GM18511 (cell line): ENCODE data around the gene MFN2.

Experiments used
- ATAC-seq: cut with Tn5 transposase; IDR thresholded peaks from one replicate; pipeline ENCODE4 v1.9.1; 2021; ENCODE audit warnings: mild to moderate bottlenecking, moderate library complexity; ENCODE audit not compliant: unreplicated experiment

Gene MFN2

GRCh38 chr1:11957897-11958296 is 22.3 kb upstream of the MFN2 start:
- no peak for ATAC-seq

- no peak for ATAC-seq
Measured at GRCh38 chr1:11960276-11960675, 20.0 kb upstream of the MFN2 start.

GRCh38 chr1:11960715-11961114 is 19.5 kb upstream of the MFN2 start:
- ATAC-seq = no peak

GRCh38 chr1:11961230-11961629 is 19.0 kb upstream of the MFN2 start:
- ATAC-seq = no peak

GRCh38 chr1:11963622-11964021 is 16.6 kb upstream of the MFN2 start:
- ATAC-seq = no peak

GRCh38 chr1:11964656-11965055 is 15.6 kb upstream of the MFN2 start:
- ATAC-seq = no peak

GRCh38 chr1:11967028-11967547 is 13.2 kb upstream of the MFN2 start:
- no peak for ATAC-seq

- ATAC-seq = no peak
Measured at GRCh38 chr1:11970441-11971185, 9.6 kb upstream of the MFN2 start.

GRCh38 chr1:11977625-11978024 is 2.6 kb upstream of the MFN2 start:
- ATAC-seq = no peak

- ATAC-seq = no peak
Measured at GRCh38 chr1:11978301-11978700, 1.9 kb upstream of the MFN2 start.

- ATAC-seq = no peak
Measured at GRCh38 chr1:11979028-11979850, 1.0 kb upstream of the MFN2 start.

GRCh38 chr1:11980676-11980972 is 380 bp downstream of the MFN2 start:
- no peak for ATAC-seq

- ATAC-seq = no peak
Measured at GRCh38 chr1:11981378-11982009, 1.2 kb downstream of the MFN2 start.

- ATAC-seq = no peak
Measured at GRCh38 chr1:11982010-11982392, 1.8 kb downstream of the MFN2 start.

GRCh38 chr1:11984121-11984520 is 3.9 kb downstream of the MFN2 start:
- no peak for ATAC-seq

- no peak for ATAC-seq
Measured at GRCh38 chr1:11984576-11984975, 4.3 kb downstream of the MFN2 start.

- ATAC-seq = no peak
Measured at GRCh38 chr1:11985171-11985570, 4.9 kb downstream of the MFN2 start.

GRCh38 chr1:11985851-11986250 is 5.6 kb downstream of the MFN2 start:
- ATAC-seq = no peak

- ATAC-seq = no peak
Measured at GRCh38 chr1:11989669-11990068, 9.4 kb downstream of the MFN2 start.

- no peak for ATAC-seq
Measured at GRCh38 chr1:11990303-11991032, 10.2 kb downstream of the MFN2 start.
